OCI-LY7 (cell line): ENCODE data around the gene SLC16A9. TPM values are rescaled to one million over a fixed set of nuclear protein-coding genes. Genes with fewer than 3 reads are reported as not detected.
"Not testable (repeated sequence)": the region's sequence is repeated elsewhere in the genome, so short reads cannot be mapped to it uniquely, and the experiment has no call there.

ENCODE experiments used
- BruUV-seq: library from RNA; stranded (reverse); fragments of 400-500 nt; replicated peaks from 2 replicates; lab custom pipeline; 2021; lab: Mats Ljungman, UMichigan
- CTCF ChIA-PET: fragments of 300-600 bp; sonication (Branson Sonifier 250); formaldehyde crosslinking; loops from one replicate; lab custom pipeline; 2022; ENCODE audit warnings: antibody characterized with exemption; ENCODE audit not compliant: unreplicated experiment; lab: Charles Lee
- POLR2A ChIA-PET: fragments of 300-600 bp; sonication (Branson Sonifier 250); formaldehyde crosslinking; loops from one replicate; lab custom pipeline; 2022; ENCODE audit warnings: antibody characterized with exemption; lab: Charles Lee
- DNase-seq: peaks from one replicate; pipeline ENCODE4 v3.0.0-alpha.2; 2015; ENCODE audit warnings: low spot score
- H2AFZ ChIP-seq: fragments of 200-600 bp; sonication (generic), shearing (Covaris generic); 2 replicates; pipeline ENCODE4 v1.6.1; 2014; ENCODE audit warnings: mild to moderate bottlenecking, antibody characterized with exemption, low read length, moderate library complexity
- H3K27ac ChIP-seq: fragments of 200-600 bp; sonication (generic); 2 replicates; pipeline ENCODE4 v1.5.1; 2014; ENCODE audit warnings: mixed run types, low read depth, mild to moderate bottlenecking, moderate library complexity, low read length, inconsistent platforms; ENCODE audit not compliant: poor library complexity, severe bottlenecking
- H3K36me3 ChIP-seq: fragments of 200-600 bp; sonication (generic); 2 replicates; pipeline ENCODE4 v1.6.1; 2014; ENCODE audit warnings: mild to moderate bottlenecking, antibody characterized with exemption, low read length, moderate library complexity, mixed read lengths; ENCODE audit not compliant: insufficient read depth
- H3K4me1 ChIP-seq: fragments of 200-600 bp; sonication (generic); 2 replicates; pipeline ENCODE4 v1.5.1; 2014; ENCODE audit warnings: mild to moderate bottlenecking, low read length; ENCODE audit not compliant: insufficient read depth, poor library complexity, severe bottlenecking
- H3K4me2 ChIP-seq: fragments of 200-600 bp; sonication (generic); 2 replicates; pipeline ENCODE4 v1.6.1; 2014; ENCODE audit warnings: mild to moderate bottlenecking, low read length
- H3K4me3 ChIP-seq: fragments of 200-600 bp; sonication (generic); 2 replicates; pipeline ENCODE4 v1.5.1; 2014; ENCODE audit warnings: mild to moderate bottlenecking, low read depth, low read length; ENCODE audit not compliant: poor library complexity, severe bottlenecking
- H3K79me2 ChIP-seq: fragments of 200-600 bp; sonication (generic); 2 replicates; pipeline ENCODE4 v1.6.1; 2016; ENCODE audit warnings: low read depth, mild to moderate bottlenecking, low read length, moderate library complexity, mixed read lengths; ENCODE audit not compliant: insufficient read depth
- H3K9me2 ChIP-seq: fragments of 200-600 bp; sonication (generic); 2 replicates; pipeline ENCODE4 v1.6.1; 2016; ENCODE audit warnings: mild to moderate bottlenecking, low read length, mixed read lengths; ENCODE audit not compliant: insufficient read depth
- H3K9me3 ChIP-seq: fragments of 200-600 bp; sonication (generic); 2 replicates; pipeline ENCODE4 v1.6.1; 2014; ENCODE audit warnings: mild to moderate bottlenecking, mixed run types, low read length, mixed read lengths
- H4K20me1 ChIP-seq: fragments of 200-600 bp; sonication (generic); 2 replicates; pipeline ENCODE4 v1.6.1; 2014; ENCODE audit warnings: mild to moderate bottlenecking, antibody characterized with exemption, low read length, moderate library complexity, mixed read lengths; ENCODE audit not compliant: insufficient read depth
- CTCF ChIP-seq: fragments of 200-600 bp; sonication (generic); conservative IDR thresholded peaks from 2 replicates; pipeline ENCODE4 v1.5.1; 2014; ENCODE audit warnings: mild to moderate bottlenecking, antibody characterized with exemption, low read length, moderate library complexity, mixed read lengths
- EZH2phosphoT487 ChIP-seq: fragments of 200-600 bp; sonication (generic); IDR thresholded peaks from 2 replicates; pipeline ENCODE4 v1.6.1; 2018; ENCODE audit warnings: low read depth, borderline replicate concordance, mild to moderate bottlenecking, mixed run types, antibody characterized with exemption, low read length, moderate library complexity, mixed read lengths
- intact Hi-C: fragments of 100-400 bp; cut with micrococcal nuclease; formaldehyde crosslinking; loops from one replicate; pipeline ENCODE4 v1.10.0; 2022; ENCODE audit not compliant: unreplicated experiment
- total RNA-seq, 2 experiments: library from RNA; depleted of rRNA in 1 of 2; stranded (reverse); fragments of >200 nt in 1 of 2; shearing (Covaris generic) in 1 of 2; gene quantifications; 2 replicates each; pipeline ENCODE4 v1.2.3, GENCODE V29; 2014 to 2022

Gene SLC16A9
- total RNA-seq, 2 experiments from 2014 or later, result not detected

- BruUV-seq, H3K4me3 ChIP-seq, POLR2A ChIA-PET: not testable (repeated sequence)
These were observed 23.2 kb upstream of the SLC16A9 start for GRCh38 chr10:59732849-59733248.

GRCh38 chr10:59729167-59729566, 19.5 kb upstream of the SLC16A9 start:
- BruUV-seq, result not testable (repeated sequence)

More at GRCh38 chr10:59732849-59733248, 23.2 kb upstream of the SLC16A9 start:
- H3K9me3 ChIP-seq, H3K79me2 ChIP-seq, H4K20me1 ChIP-seq, H3K36me3 ChIP-seq, H3K4me1 ChIP-seq, intact Hi-C loops, H3K9me2 ChIP-seq, CTCF ChIA-PET, DNase-seq, H3K27ac ChIP-seq, H2AFZ ChIP-seq, H3K4me2 ChIP-seq: not testable (repeated sequence)

GRCh38 chr10:59724098-59724938, 14.7 kb upstream of the SLC16A9 start:
- H3K79me2 ChIP-seq, result no peaks in the 10 kb centered on the region
- no peak overlapping the region for H2AFZ ChIP-seq
- no peaks in the 10 kb centered on the region for H3K36me3 ChIP-seq
- BruUV-seq, result no TSS peak
- DNase-seq, result no peak
- POLR2A ChIA-PET, result interaction anchor here (0.5 kb wide), 1 partner anchor 21 kb away, joined by 3 read pairs; no protein-coding TSS in a partner anchor
- no peaks in the 10 kb centered on the region for H3K9me2 ChIP-seq
- H3K4me1 ChIP-seq, result no peaks in the 10 kb centered on the region
- no peak overlapping the region for H3K4me3 ChIP-seq
- H4K20me1 ChIP-seq, result no peaks in the 10 kb centered on the region
- no peak for TF ChIP-seq CTCF
- TF ChIP-seq EZH2phosphoT487, result no peak
- H3K27ac ChIP-seq, result no peak overlapping the region
- CTCF ChIA-PET, result no interaction called here
- H3K4me2 ChIP-seq, result no peak overlapping the region
- intact Hi-C loops, result no loop called here
- H3K9me3 ChIP-seq, result no peaks in the 10 kb centered on the region

More at GRCh38 chr10:59729167-59729566, 19.5 kb upstream of the SLC16A9 start:
- CTCF ChIA-PET, H3K9me3 ChIP-seq, DNase-seq, H3K27ac ChIP-seq, H3K36me3 ChIP-seq, H3K4me3 ChIP-seq, H2AFZ ChIP-seq, H3K4me1 ChIP-seq, intact Hi-C loops, H3K4me2 ChIP-seq, H4K20me1 ChIP-seq, H3K79me2 ChIP-seq, H3K9me2 ChIP-seq: not testable (repeated sequence)
- POLR2A ChIA-PET, result interaction anchor here (0.6 kb wide), 1 partner anchor 67 kb away, joined by 4 read pairs; no protein-coding TSS in a partner anchor
